NCI-H2171 (cell line): ENCODE data around the gene TCERG1L.
"Not testable (repeated sequence)": the region's sequence is repeated elsewhere in the genome, so short reads cannot be mapped to it uniquely, and the experiment has no call there.

Experiments
- DNase-seq: peaks from one replicate; lab custom pipeline; 2025; lab: John Stamatoyannopoulos, UW

TCERG1L gene

DNA sequence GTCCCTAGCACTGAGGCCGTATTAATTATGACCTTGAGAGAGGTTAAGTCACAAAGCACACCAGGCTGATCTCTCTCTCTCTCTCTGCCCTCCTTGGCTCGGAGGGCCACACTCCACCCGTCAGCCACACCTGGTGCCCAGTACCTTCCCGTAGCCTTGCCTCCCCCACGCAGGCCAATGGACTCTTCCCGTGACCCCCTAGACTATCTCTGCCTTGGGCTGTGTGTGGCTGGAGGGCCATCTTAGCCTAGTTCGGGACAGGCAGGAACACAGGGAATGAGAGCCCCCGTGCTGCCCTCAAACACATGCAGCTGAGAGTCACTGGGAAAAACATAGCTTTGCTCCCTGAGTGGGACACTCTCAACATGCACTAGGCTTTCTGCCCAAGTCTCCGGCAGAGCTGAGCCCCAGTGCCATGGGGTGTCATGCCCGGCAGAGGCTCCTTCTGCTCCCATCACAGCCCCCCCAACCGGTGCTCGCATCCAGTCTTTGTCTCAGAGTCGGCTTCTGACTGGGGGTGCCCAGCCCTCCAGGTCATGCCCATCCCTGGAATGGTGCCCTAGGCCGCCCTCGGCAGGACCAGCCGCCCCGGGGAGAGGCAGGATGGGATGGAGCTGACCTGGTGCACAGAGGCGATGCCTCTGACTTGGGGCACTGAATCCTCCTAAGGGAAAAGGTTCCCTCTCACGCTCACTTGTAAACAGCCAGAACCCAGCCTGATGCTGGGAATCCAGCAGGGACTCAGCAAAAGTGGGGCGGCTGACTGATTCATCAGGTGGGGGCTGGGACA, 63.0 kb downstream of the TCERG1L start:
- no peak for DNase-seq

GRCh38 chr10:131247873-131248272, 63.6 kb downstream of the TCERG1L start:
- no peak for DNase-seq

DNA sequence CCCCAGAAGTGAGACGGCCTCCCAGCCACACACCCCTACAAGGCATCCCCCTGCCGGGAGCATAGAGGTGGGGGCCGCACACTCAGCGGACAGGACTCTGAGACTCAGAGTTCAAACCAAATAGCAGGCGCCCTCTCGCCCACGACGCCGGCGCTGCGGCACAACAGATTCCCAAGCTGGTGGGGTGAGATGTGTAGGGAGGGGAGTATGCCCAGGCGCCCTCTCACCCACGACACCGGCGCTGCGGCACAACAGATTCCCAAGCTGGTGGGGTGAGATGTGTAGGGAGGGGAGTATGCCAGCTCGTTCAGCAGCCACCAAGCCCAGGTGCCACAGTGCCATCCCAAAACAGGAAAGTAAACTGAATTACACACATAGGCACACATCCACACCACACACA, 64.7 kb downstream of the TCERG1L start:
- DNase-seq: no peak

- DNase-seq: no peak
Observed at GRCh38 chr10:131246089-131246488, 65.4 kb downstream of the TCERG1L start.

DNA sequence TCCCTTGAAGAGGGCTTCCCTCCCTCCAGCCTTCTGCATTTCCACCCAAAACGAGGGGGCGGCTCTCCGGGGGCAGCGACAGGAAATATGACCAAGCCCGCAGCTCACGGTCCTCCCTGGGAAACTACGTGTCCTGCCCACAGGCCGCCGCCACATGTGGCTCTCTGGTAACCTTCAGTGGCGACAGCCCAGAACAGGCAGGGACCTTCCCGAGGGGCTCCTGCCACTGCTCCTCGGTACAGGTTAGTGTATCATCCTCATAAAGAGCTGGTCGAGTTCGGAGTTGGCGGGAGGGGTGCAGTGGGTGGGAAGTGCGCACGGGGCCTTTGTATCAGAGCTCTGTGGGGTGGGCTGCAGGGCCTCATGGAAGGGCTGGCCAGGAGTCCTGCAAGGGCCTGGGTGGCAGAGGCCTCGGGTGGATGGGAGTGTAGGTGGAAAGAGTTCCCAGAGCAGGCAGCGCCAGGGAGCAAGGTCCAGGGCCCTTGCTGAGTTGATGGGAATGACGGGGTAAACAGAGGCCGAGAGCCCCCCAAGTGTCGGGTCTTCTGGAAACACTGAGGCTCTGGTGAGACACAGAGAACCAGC, 66.0 kb downstream of the TCERG1L start:
- no peak for DNase-seq

DNA sequence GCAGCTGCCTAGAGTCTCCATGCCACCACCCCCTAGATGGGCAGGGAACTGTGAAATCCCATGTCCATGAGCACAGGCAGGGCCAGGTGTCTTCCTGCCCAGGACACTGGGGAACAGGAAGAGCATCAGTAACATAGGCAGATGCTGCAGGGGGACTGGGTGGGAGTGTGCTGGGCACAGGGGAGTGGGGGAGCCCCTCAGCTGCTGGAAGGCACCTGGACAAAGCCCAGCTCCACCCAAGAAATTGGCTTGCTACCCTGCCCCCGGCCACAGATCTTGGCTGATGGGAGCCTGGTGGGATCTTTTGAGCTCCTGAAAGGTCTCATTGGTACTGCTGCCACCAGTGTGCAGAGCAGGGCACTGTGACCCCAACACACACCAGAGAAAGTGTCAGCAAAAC, 66.7 kb downstream of the TCERG1L start:
- DNase-seq: no peak

GRCh38 chr10:131243076-131243475, 68.4 kb downstream of the TCERG1L start:
- no peak for DNase-seq

DNA sequence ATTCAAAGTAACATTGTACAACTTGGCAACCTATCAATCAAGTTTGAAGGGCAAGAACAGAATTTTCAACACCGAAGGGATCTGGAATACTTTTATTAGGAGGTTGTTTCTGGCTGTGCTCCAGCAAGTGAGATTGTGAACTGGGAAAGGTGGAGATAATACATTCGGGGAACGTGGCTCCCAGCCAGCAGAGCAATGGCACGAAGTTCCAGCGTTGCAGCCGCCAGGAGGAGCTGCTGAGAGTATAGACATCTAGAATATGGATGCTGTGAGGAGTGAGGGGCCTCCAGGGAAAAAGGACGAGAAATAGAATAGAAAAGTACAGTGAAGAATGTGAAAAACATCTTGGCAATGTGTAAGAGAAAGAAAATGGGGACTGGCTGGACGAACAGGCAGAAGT, 69.5 kb downstream of the TCERG1L start:
- no peak for DNase-seq

- no peak for DNase-seq
Observed at GRCh38 chr10:131240691-131241090, 70.8 kb downstream of the TCERG1L start.

DNA sequence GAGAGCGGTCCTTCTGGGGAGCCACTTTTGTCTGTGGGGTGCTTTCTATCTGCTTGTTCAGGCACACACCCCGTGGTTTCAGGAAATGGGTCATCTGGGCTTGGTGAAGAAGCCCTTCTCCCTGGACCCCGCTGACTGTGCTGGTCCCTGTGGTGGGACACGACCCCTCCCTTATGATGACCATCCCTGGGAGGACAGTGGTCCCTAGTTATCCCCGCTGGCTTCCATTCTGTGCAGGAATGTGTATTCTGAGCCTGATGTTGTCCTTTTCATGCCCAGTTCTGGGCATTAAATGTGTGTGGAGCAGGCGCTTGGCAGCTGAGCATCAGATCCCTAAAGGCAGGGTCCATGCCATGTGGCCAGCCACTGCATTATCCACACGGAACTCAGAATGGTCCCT, 71.6 kb downstream of the TCERG1L start:
- DNase-seq: no peak

DNA sequence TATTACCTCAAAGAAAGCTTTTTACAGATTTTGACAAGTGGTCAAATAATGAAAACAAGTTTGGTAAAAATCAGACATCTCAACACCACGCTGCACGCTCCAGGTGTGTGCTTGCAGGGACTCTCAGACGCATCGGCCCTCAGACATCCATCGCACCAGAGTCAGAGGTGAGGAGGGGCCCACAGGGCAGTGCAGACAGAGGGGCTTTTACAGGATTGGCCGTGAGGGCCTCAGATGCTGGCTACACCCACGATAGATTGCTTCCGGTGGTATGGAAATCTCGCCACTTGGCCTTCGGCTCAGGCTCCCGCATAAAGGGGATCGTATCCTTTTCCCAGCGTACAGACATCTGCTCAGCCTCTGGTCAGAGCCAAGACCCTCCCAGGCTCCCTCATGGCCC, 72.1 kb downstream of the TCERG1L start:
- no peak for DNase-seq

- DNase-seq: no peak
Observed at GRCh38 chr10:131238669-131239280, 72.7 kb downstream of the TCERG1L start.

GRCh38 chr10:131237991-131238651, 73.4 kb downstream of the TCERG1L start:
- DNase-seq: no peak

GRCh38 chr10:131234606-131235005, 76.9 kb downstream of the TCERG1L start:
- not testable (repeated sequence) for DNase-seq

GRCh38 chr10:131233611-131234258, 77.8 kb downstream of the TCERG1L start:
- DNase-seq: no peak

DNA sequence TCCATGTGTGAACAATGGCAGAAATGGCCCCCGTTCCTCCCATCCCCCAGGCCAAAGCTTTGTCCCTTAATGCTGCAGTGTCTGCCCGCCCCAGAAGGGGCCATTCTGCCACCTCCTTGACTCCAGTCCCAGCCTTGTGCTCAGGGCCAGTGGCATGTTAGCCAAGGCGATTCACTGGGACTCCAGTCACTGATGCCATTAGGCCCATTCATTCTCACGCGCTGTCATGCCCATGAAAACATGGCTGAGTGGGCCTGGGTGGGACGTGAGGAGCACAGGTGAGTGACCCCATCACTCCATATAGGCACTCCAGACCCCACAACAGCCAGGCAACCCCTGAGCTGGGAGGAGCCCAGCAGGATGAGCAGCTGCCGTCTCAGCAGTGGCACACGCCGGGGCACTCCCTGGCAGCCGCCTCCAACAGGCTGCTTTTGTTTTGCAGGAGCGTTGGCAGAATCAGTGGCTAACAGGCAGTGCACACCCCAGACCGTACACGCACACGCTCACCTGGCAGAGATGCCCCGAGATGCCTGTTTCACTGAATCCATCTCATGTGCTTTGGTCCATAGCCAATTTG, 79.5 kb downstream of the TCERG1L start:
- no peak for DNase-seq

- DNase-seq: no peak
Observed at GRCh38 chr10:131231323-131231964, 80.1 kb downstream of the TCERG1L start.

DNA sequence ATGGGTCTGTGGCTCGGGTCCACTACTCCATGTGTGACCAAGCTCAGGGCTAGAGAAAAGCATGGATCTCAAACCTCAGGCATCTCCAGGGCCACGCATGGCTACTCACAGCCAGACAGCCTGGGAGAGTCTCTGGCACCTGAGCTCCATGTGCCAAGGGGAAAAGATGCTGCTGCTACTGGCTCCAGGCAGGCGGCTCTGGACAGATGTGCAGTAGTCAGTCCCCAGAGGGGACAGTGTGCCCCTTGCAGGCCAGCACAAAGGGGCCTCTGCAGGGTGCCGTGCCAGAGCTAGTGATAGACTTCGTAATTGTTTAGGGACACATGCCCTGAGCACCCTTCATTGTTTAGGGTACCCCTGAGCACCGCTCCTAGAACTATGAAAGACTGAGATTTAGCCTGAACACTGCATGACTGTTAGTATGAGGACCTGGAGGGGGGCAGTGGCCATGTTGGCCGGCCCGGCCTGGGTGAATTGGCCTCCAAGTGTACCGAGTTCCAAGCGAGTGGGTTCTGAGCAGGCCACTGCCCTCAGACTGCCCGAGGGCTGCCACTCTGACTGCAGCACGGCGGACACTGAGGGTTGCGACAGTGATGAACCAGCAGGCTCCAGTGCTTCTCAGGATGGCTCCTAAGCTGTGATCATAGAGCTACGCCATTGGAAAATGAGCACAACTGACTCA, 80.7 kb downstream of the TCERG1L start:
- no peak for DNase-seq

DNA sequence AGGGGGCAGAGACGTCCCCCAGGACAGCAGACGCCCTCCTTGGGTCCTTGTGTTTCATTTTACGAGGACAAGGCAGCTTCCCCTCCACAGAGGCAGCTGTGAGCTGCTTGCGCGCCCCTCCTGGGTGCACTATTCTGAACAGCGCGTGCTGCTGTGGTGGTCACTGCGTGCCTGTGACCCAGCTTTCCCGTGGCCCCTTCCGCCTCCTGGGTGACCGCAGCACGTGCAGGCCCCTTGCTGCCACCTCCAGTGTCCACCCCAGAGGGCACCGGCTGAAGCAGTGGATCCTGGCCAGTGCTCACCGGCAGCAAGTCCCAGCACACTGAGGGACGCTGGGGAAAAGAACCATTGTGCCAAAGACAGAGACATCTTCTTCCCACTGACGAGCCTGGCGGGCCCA, 81.4 kb downstream of the TCERG1L start:
- no peak for DNase-seq

- DNase-seq: no peak
Observed at GRCh38 chr10:131227163-131227740, 84.3 kb downstream of the TCERG1L start.
